Osteocyte (in vitro differentiated cells): ENCODE results near the gene TRPV4. TPM values are rescaled to one million over a fixed set of nuclear protein-coding genes. Genes with fewer than 3 reads are reported as not detected.

Experiments
- DNase-seq: peaks from one replicate; pipeline ENCODE4 v3.0.0; 2021; ENCODE audit warnings: mixed read lengths; ENCODE audit not compliant: unreplicated experiment; ENCODE audit errors: extremely low spot score
- H3K27ac Mint-ChIP-seq: one replicate; pipeline ENCODE4 v1.8.0; 2021; ENCODE audit warnings: mild to moderate bottlenecking, mixed read lengths; ENCODE audit not compliant: unreplicated experiment
- H3K27me3 Mint-ChIP-seq: one replicate; pipeline ENCODE4 v1.8.0; 2021; ENCODE audit warnings: mixed read lengths; ENCODE audit not compliant: unreplicated experiment
- H3K36me3 Mint-ChIP-seq: one replicate; pipeline ENCODE4 v1.8.0; 2021; ENCODE audit warnings: mixed read lengths; ENCODE audit not compliant: unreplicated experiment
- H3K4me1 Mint-ChIP-seq: one replicate; pipeline ENCODE4 v1.8.0; 2021; ENCODE audit warnings: mixed read lengths; ENCODE audit not compliant: unreplicated experiment
- H3K4me3 Mint-ChIP-seq: one replicate; pipeline ENCODE4 v1.8.0; 2021; ENCODE audit warnings: mild to moderate bottlenecking, moderate library complexity, mixed read lengths; ENCODE audit not compliant: unreplicated experiment
- H3K9me3 Mint-ChIP-seq: one replicate; pipeline ENCODE4 v1.8.0; 2021; ENCODE audit warnings: mixed read lengths; ENCODE audit not compliant: unreplicated experiment
- total RNA-seq: library from RNA; stranded (reverse); gene quantifications from 2 replicates; pipeline ENCODE4 v1.2.1, GENCODE V29; 2021
- TF ChIP-seq, protein P1 (sequence below): fragments of 200-600 bp; sonication (generic); IDR thresholded peaks from 2 replicates; pipeline ENCODE4 v1.5.0; 2021; ENCODE audit warnings: antibody characterized with exemption, mild to moderate bottlenecking, moderate library complexity

TRPV4 gene
- total RNA-seq, 1 donor from 2014 or later = 1.6 TPM

- peaks cover 22% of the 10 kb centered on the region for H3K9me3 Mint-ChIP-seq
- peaks cover 13% of the 10 kb centered on the region for H3K36me3 Mint-ChIP-seq
- no peaks in the 10 kb centered on the region for H3K27me3 Mint-ChIP-seq
- DNase-seq = no peak
- TF ChIP-seq, protein P1, sequence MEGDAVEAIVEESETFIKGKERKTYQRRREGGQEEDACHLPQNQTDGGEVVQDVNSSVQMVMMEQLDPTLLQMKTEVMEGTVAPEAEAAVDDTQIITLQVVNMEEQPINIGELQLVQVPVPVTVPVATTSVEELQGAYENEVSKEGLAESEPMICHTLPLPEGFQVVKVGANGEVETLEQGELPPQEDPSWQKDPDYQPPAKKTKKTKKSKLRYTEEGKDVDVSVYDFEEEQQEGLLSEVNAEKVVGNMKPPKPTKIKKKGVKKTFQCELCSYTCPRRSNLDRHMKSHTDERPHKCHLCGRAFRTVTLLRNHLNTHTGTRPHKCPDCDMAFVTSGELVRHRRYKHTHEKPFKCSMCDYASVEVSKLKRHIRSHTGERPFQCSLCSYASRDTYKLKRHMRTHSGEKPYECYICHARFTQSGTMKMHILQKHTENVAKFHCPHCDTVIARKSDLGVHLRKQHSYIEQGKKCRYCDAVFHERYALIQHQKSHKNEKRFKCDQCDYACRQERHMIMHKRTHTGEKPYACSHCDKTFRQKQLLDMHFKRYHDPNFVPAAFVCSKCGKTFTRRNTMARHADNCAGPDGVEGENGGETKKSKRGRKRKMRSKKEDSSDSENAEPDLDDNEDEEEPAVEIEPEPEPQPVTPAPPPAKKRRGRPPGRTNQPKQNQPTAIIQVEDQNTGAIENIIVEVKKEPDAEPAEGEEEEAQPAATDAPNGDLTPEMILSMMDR = no peak
- H3K27ac Mint-ChIP-seq = no peak overlapping the region
- no peaks in the 10 kb centered on the region for H3K4me1 Mint-ChIP-seq
- H3K4me3 Mint-ChIP-seq = no peak overlapping the region
Measured at GRCh38 chr12:109757671-109758265, 75.4 kb downstream of the TRPV4 start.

GRCh38 chr12:109756457-109756856 lies 76.7 kb downstream of the TRPV4 start:
- Mint-ChIP-seq H3K4me3 (no peak overlapping the region), H3K36me3 (peaks cover 13% of the 10 kb centered on the region), H3K9me3 (peaks cover 22% of the 10 kb centered on the region), H3K27me3 (no peaks in the 10 kb centered on the region), H3K27ac (no peak overlapping the region), H3K4me1 (no peaks in the 10 kb centered on the region)
- no peak for DNase-seq
- TF ChIP-seq, protein P1 = no peak

DNA sequence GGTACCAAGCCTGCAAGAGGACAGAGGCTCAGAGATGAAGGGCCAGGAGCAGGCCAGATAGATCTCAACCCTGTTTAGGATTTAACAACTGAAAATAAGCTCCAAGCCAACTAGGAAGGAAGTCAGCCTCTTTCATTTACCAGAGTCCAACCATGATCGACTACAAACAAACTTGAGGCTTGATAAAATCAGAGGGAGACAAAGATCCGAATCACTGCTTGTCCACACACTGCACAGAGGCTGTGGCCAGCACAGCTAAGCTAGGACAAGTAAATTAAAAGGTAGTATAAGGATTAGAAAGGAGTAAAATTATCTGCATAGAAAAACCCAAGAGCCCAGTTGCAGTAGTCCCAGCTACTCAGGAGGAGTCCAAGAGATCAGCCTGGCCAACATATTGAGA lies 79.2 kb downstream of the TRPV4 start:
- H3K4me1 Mint-ChIP-seq = no peaks in the 10 kb centered on the region
- H3K9me3 Mint-ChIP-seq = peaks cover 35% of the 10 kb centered on the region
- TF ChIP-seq, protein P1 = no peak
- peaks cover 18% of the 10 kb centered on the region for H3K36me3 Mint-ChIP-seq
- no peak overlapping the region for H3K4me3 Mint-ChIP-seq
- DNase-seq = no peak
- H3K27ac Mint-ChIP-seq = no peak overlapping the region
- H3K27me3 Mint-ChIP-seq = no peaks in the 10 kb centered on the region

DNA sequence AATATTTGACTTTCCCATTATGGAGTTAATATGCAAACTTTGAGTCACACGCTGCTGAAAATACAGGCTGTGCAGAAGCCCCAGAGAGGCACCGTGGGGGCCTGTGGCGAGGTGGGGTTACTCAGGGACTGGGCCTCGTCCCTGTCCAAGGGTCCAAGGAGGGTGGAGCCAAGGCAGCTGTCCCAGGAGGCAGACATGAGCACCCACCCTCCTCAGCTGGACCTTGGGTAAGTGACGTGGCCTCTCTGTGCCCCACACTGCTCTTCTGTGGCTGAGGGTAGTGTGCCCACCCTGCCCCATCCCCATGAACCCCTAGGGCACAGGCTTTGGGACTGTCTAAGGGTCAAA lies 80.2 kb downstream of the TRPV4 start:
- Mint-ChIP-seq H3K27me3 (no peaks in the 10 kb centered on the region), H3K27ac (no peak overlapping the region), H3K9me3 (peaks cover 35% of the 10 kb centered on the region), H3K4me3 (no peak overlapping the region), H3K4me1 (no peaks in the 10 kb centered on the region), H3K36me3 (peaks cover 18% of the 10 kb centered on the region)
- DNase-seq = no peak
- TF ChIP-seq, protein P1 = no peak

- H3K4me1 Mint-ChIP-seq = no peaks in the 10 kb centered on the region
- H3K36me3 Mint-ChIP-seq = peaks cover 18% of the 10 kb centered on the region
- H3K9me3 Mint-ChIP-seq = peaks cover 31% of the 10 kb centered on the region
- TF ChIP-seq, protein P1 = no peak
- DNase-seq = no peak
- no peak overlapping the region for H3K27ac Mint-ChIP-seq
- no peak overlapping the region for H3K4me3 Mint-ChIP-seq
- H3K27me3 Mint-ChIP-seq = no peaks in the 10 kb centered on the region
Measured at GRCh38 chr12:109752117-109753053, 80.8 kb downstream of the TRPV4 start.
